Neutrophil (primary cell): ENCODE measurements around the gene SPIRE2.
"Not testable (repeated sequence)": the region's sequence is repeated elsewhere in the genome, so short reads cannot be mapped to it uniquely, and the experiment has no call there.

ENCODE experiments used
- H3K27ac ChIP-seq: fragments of 200-600 bp; sonication (generic); 2 replicates; pipeline ENCODE4 v1.5.1; 2016; ENCODE audit warnings: mild to moderate bottlenecking, moderate library complexity
- H3K27me3 ChIP-seq: fragments of 200-600 bp; sonication (generic); 2 replicates; pipeline ENCODE4 v1.6.0; 2016; ENCODE audit warnings: mild to moderate bottlenecking
- H3K36me3 ChIP-seq: fragments of 200-600 bp; sonication (generic); 2 replicates; pipeline ENCODE4 v1.5.1; 2017
- H3K4me1 ChIP-seq, 2 experiments: fragments of 200-600 bp in 1 of 2; sonication (generic) in 1 of 2; 1 replicate in 1 of 2; 2 replicates in 1 of 2; pipeline versions ENCODE4 v1.5.1 to v1.6.1; 2013 to 2016; ENCODE audit warnings: low read depth in 1 of 2, low read length in 1 of 2, mild to moderate bottlenecking in 1 of 2, moderate library complexity in 1 of 2; ENCODE audit not compliant: control insufficient read depth in 1 of 2, insufficient read depth in 1 of 2
- H3K4me3 ChIP-seq, 2 experiments: fragments of 200-600 bp in 1 of 2; sonication (generic) in 1 of 2; 1 replicate in 1 of 2; 2 replicates in 1 of 2; pipeline ENCODE4 v1.5.1; 2013 to 2016; ENCODE audit warnings: low read depth in 1 of 2, low read length in 1 of 2, mild to moderate bottlenecking in 1 of 2, moderate library complexity in 1 of 2
- H3K9me3 ChIP-seq: fragments of 200-600 bp; sonication (generic); 2 replicates; pipeline ENCODE4 v1.5.1; 2016
- TF ChIP-seq, protein P1 (sequence below): fragments of 200-600 bp; sonication (generic); IDR thresholded peaks from 2 replicates; pipeline ENCODE4 v1.5.1; 2016; ENCODE audit warnings: antibody characterized with exemption

The SPIRE2 gene

DNA sequence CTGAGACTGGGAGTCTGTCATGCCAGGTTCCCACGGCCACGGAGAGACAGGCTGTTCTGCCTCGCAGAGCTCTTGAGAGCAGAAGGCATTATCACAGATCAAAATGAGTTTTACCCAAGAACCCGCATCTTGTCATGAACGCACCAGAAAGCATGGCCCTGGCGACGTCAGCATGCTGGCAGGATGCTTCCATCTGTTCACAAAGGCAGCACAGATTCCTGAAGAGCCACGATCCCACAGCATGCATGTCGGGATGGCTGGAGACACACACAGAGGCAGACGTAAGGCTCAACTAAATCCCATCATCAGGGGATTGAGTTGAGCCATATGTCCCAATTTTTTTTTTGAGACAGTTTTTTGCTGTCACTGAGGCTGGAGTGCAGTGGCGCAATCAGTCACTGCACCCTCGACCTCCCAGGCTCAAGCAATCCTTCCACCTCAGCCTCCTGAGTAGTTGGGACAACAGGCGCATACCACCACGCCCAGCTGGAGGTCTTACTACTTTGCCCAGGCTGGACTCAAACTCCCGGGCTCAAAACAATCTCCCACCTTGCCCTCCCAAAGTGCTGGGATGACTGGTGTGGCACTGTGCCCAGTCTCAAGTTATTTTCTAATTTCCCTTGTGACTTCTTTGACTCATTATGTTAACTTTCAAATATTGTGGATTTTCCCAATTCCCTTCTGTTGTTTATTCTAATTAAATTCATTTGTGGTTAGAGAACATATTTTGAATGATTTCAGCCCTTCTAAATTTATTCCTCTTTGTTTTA is 23.0 kb upstream of the SPIRE2 start:
- Histone ChIP-seq H3K4me3 (no peak overlapping the region), H3K36me3 (peaks cover 9% of the 10 kb centered on the region), H3K27ac (no peak overlapping the region), H3K27me3 (no peaks in the 10 kb centered on the region), H3K9me3 (no peaks in the 10 kb centered on the region), H3K4me1 (no peaks in the 10 kb centered on the region)
- TF ChIP-seq, protein P1, sequence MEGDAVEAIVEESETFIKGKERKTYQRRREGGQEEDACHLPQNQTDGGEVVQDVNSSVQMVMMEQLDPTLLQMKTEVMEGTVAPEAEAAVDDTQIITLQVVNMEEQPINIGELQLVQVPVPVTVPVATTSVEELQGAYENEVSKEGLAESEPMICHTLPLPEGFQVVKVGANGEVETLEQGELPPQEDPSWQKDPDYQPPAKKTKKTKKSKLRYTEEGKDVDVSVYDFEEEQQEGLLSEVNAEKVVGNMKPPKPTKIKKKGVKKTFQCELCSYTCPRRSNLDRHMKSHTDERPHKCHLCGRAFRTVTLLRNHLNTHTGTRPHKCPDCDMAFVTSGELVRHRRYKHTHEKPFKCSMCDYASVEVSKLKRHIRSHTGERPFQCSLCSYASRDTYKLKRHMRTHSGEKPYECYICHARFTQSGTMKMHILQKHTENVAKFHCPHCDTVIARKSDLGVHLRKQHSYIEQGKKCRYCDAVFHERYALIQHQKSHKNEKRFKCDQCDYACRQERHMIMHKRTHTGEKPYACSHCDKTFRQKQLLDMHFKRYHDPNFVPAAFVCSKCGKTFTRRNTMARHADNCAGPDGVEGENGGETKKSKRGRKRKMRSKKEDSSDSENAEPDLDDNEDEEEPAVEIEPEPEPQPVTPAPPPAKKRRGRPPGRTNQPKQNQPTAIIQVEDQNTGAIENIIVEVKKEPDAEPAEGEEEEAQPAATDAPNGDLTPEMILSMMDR, result no peak

DNA sequence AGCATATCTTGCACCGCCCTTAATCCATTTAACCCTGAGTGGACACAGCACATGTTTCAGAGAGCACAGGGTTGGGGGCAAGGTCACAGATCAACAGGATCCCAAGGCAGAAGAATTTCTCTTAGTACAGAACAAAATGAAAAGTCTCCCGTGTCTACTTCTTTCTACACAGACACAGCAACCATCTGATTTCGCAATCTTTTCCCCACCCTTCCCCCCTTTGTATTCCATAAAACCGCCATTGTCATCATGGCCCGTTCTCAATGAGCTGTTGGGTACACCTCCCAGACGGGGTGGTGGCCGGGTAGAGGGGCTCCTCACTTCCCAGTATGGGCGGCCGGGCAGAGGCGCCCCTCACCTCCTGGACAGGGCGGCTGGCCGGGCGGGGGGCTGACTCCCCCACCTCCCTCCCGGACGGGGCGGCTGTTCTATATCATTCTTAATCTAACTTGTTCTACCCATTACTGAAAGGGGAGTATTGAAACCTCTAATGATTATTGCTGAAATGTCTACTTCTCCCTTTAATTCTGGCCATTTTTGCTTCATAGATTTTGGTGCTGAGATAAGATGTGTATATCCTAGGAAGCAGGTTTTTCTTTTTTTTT is 21.6 kb upstream of the SPIRE2 start:
- H3K27ac ChIP-seq, H3K4me1 ChIP-seq, H3K4me3 ChIP-seq, H3K27me3 ChIP-seq, H3K9me3 ChIP-seq: not testable (repeated sequence)
- peaks cover 16% of the 10 kb centered on the region for H3K36me3 ChIP-seq

DNA sequence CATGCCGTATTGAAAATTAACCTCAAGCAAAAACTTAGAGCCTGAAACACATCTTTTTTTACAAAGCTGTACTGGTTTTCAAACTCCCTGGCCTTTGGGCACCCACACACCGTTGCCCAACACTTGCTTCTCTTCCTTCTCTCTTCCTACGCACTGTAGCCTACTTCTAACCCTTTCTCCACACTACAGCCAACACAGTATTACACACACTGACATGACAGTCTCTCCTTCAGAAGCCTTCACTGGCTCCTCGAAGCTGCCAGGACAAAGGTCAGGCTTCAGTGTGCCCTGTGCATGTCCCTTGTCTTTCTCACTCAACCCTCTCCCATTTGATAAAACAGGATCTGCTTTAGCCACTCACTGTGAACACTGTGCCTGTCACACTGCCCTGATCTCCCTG is 19.8 kb upstream of the SPIRE2 start:
- H3K4me1 ChIP-seq, result no peaks in the 10 kb centered on the region
- peaks cover 16% of the 10 kb centered on the region for H3K36me3 ChIP-seq
- no peak overlapping the region for H3K4me3 ChIP-seq
- no peak overlapping the region for H3K27ac ChIP-seq
- TF ChIP-seq, protein P1, result no peak
- no peaks in the 10 kb centered on the region for H3K27me3 ChIP-seq
- no peaks in the 10 kb centered on the region for H3K9me3 ChIP-seq

DNA sequence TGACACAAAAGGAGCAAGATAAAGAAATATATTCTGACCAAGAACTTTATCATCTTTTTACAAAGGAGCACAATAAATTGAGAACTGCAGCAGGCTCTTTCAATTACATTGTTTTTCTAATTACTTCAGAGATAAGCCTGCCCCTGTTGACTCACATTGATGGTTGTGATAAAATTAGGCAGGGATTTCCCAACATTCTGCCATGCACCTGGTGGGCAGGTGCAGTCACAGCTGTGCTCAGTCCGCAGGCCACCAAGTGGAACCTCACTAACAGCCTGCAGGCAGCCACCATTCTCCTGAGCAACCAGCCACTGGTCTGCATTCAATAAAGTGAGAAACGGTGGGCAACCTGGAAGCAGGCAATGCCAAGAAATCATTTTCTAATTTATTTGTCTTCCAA is 17.0 kb upstream of the SPIRE2 start:
- no peak overlapping the region for H3K4me3 ChIP-seq
- peaks cover 11% of the 10 kb centered on the region for H3K36me3 ChIP-seq
- TF ChIP-seq, protein P1, result no peak
- no peak overlapping the region for H3K27ac ChIP-seq
- peaks cover 7% of the 10 kb centered on the region for H3K27me3 ChIP-seq
- no peaks in the 10 kb centered on the region for H3K9me3 ChIP-seq
- H3K4me1 ChIP-seq, result peaks cover 8 to 10% of the 10 kb centered on the region in 2 experiments

DNA sequence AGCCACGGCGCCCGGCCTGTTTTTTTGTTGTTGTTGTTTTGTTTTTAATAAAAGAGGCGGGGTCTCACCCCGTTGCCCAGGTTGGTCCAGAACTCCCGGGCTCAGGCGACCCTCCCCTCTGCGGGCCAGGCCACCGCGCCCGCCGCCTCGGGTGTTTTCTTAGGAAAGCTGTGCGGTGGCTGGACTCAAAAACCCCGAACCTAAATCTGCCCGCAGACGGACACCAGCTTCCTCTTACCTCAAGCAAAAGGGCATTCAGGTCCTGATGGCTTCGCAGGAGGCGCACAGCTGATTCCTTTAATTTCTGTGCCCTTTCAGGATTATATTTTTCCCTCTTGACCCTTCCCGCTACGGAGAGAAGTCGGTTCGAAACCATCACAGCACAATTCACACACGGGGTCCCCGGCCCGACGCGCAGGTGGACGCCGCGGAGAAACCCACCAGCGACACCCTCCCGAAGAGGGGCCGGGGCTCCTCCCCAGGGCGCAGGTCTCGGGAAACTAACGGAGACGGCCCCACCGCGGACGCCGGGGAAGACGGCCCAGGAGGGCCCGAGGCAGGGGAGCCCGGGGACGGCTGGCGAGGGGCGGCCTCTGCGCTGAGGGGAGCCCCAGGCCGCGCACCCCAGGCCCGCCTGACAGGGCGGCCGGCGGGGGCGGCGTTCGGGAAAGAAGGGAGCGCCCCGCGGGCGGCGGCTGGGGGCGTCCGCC is 12.5 kb upstream of the SPIRE2 start:
- H3K9me3 ChIP-seq, result no peaks in the 10 kb centered on the region
- H3K27me3 ChIP-seq, result peaks cover 7% of the 10 kb centered on the region
- no peak overlapping the region for H3K27ac ChIP-seq
- peak overlapping the region; percentile 69 to 75 for H3K4me3 ChIP-seq
- TF ChIP-seq, protein P1, result no peak
- H3K36me3 ChIP-seq, result peaks cover 2% of the 10 kb centered on the region
- H3K4me1 ChIP-seq, result peaks cover 19 to 21% of the 10 kb centered on the region in 2 experiments

DNA sequence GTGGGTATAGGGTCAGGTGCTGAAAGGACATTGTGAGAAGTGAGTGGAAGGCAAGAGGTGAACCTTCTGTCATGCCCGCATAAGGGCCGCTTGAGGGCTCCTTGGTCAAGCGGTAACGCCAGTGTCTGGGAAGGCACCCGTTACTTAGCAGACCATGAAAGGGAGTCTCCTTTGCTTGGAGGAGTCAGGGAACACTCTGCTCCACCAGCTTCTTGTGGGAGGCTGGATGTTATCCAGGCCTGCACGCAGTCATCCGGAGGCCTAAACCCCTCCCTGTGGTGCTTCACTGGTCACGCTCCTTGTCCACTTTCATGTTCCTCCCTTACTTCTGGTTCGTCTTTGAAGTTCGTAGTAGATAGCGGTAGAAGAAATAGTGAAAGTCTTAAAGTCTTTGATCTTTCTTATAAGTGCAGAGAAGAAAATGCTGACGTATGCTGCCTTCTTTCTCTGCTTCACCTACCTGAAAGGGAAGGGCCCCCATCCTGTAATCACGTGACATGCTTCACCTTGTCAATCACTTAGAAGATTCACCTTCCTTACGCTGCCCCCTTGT is 9.3 kb upstream of the SPIRE2 start:
- not testable (repeated sequence) for H3K36me3 ChIP-seq, H3K4me3 ChIP-seq, H3K27me3 ChIP-seq, H3K27ac ChIP-seq, H3K9me3 ChIP-seq
- H3K4me1 ChIP-seq, result peaks cover 19 to 21% of the 10 kb centered on the region in 2 experiments

GRCh38 chr16:89819448-89819847 is 8.8 kb upstream of the SPIRE2 start:
- not testable (repeated sequence) for H3K27me3 ChIP-seq, H3K27ac ChIP-seq, H3K36me3 ChIP-seq, H3K4me3 ChIP-seq, H3K9me3 ChIP-seq
- H3K4me1 ChIP-seq, result peaks cover 19 to 21% of the 10 kb centered on the region in 2 experiments
